ENCODE data around the gene STK11.

- TF ChIP-seq EZH2 (IDR thresholded peaks at IDR 0.05; ENCODE audit: insufficient read depth, poor library complexity, severe bottlenecking) (no peak), EZH2phosphoT487 (IDR thresholded peaks at IDR 0.05; ENCODE audit: insufficient read depth, low read depth) (no peak)
These were observed 35.3 kb downstream of the STK11 start for GRCh38 chr19:1240925-1241324.

Measured in GM23248 (cell line).